HCT116 (cell line): ENCODE results near the gene XAGE2. TPM values are rescaled to one million over a fixed set of nuclear protein-coding genes. Genes with fewer than 3 reads are reported as not detected.

Experiments used
- ATAC-seq: fragments of 200-7000 bp; cut with Tn5 transposase; 2 replicates; pipeline ENCODE4 v1.9.1; 2020; ENCODE audit warnings: mild to moderate bottlenecking, moderate library complexity
- BruUV-seq: library from RNA; stranded (reverse); fragments of 400-500 nt; replicated peaks from 2 replicates; lab custom pipeline; 2021; lab: Mats Ljungman, UMichigan
- CTCF ChIA-PET: fragments of 300-600 bp; sonication (Branson Sonifier 250); formaldehyde crosslinking; loops from one replicate; lab custom pipeline; 2021; ENCODE audit warnings: antibody characterized with exemption; lab: Charles Lee
- POLR2A ChIA-PET: fragments of 300-600, 350-600 bp; sonication (Branson Sonifier 250); formaldehyde crosslinking; loops from one replicate; lab custom pipeline; 2021; ENCODE audit warnings: antibody characterized with exemption; lab: Charles Lee
- RAD21 ChIA-PET, 2 experiments: fragments of 300-600 bp; sonication (Branson Sonifier 250); formaldehyde crosslinking; loops; one replicate each; lab custom pipeline; 2023; ENCODE audit warnings: low total read pairs in 2 of 2; ENCODE audit not compliant: uncharacterized antibody in 2 of 2, unreplicated experiment in 2 of 2, low non-redundant PET in 1 of 2; lab: Charles Lee
- DNase-seq: peaks from one replicate; pipeline ENCODE4 v3.0.0-alpha.2; 2010; ENCODE audit warnings: low read depth, low spot score
- H2AFZ ChIP-seq: fragments of 200-600 bp; shearing (Covaris generic), sonication (generic); 2 replicates; pipeline ENCODE4 v1.6.1; 2017; ENCODE audit warnings: low read depth, mixed run types, mixed read lengths, antibody characterized with exemption, low read length; ENCODE audit not compliant: poor library complexity, severe bottlenecking
- H3K27ac ChIP-seq: 2 replicates; pipeline ENCODE4 v1.5.1; 2012; ENCODE audit warnings: low read depth, low read length
- H3K27me3 ChIP-seq: fragments of 200-600 bp; sonication (generic); 2 replicates; pipeline ENCODE4 v1.6.1; 2016; ENCODE audit warnings: mixed run types, low read length, mixed read lengths; ENCODE audit not compliant: insufficient read depth
- H3K36me3 ChIP-seq, 2 experiments: fragments of 200-500 bp in 1 of 2; fragments of 200-600 bp in 1 of 2; sonication (Bioruptor generic) in 1 of 2; sonication (generic) in 1 of 2; 2 replicates each; pipeline versions ENCODE4 v1.5.1 to v1.6.1; 2014 to 2016; ENCODE audit warnings: low read length in 2 of 2, inconsistent platforms in 1 of 2, mixed read lengths in 1 of 2, mixed run types in 1 of 2; ENCODE audit not compliant: insufficient read depth in 2 of 2, control insufficient read depth in 1 of 2
- H3K4me1 ChIP-seq, 2 experiments: fragments of 200-600 bp in 1 of 2; sonication (generic) in 1 of 2; 2 replicates each; pipeline versions ENCODE4 v1.5.1 to v1.6.1; 2012 to 2017; ENCODE audit warnings: low read length in 2 of 2, inconsistent platforms in 1 of 2, mild to moderate bottlenecking in 1 of 2, mixed read lengths in 1 of 2, mixed run types in 1 of 2, moderate library complexity in 1 of 2; ENCODE audit not compliant: insufficient read depth in 2 of 2, control insufficient read depth in 1 of 2
- H3K4me2 ChIP-seq: fragments of 200-600 bp; sonication (generic); 2 replicates; pipeline ENCODE4 v1.6.1; 2017; ENCODE audit warnings: mixed run types, low read length, mixed read lengths
- H3K4me3 ChIP-seq, 2 experiments: fragments of 200-600 bp in 1 of 2; sonication (generic) in 1 of 2; replicated peaks in 1 of 2; 2 replicates each; pipeline ENCODE4 v1.5.1; 2011 to 2016; ENCODE audit warnings: low read length in 2 of 2, control low read depth in 1 of 2, low read depth in 1 of 2, mild to moderate bottlenecking in 1 of 2, mixed read lengths in 1 of 2, mixed run types in 1 of 2
- H3K79me2 ChIP-seq: fragments of 200-600 bp; sonication (generic); 2 replicates; pipeline ENCODE4 v1.6.1; 2017; ENCODE audit warnings: mild to moderate bottlenecking, mixed run types, low read length, moderate library complexity, mixed read lengths; ENCODE audit not compliant: insufficient read depth
- H3K9ac ChIP-seq: fragments of 200-600 bp; sonication (generic); 2 replicates; pipeline ENCODE4 v1.6.1; 2016; ENCODE audit warnings: low read length, mixed read lengths
- H3K9me2 ChIP-seq: fragments of 200-600 bp; sonication (generic), shearing (Covaris generic); 2 replicates; pipeline ENCODE4 v1.6.1; 2017; ENCODE audit warnings: mixed run types, mild to moderate bottlenecking, moderate library complexity; ENCODE audit not compliant: insufficient read depth
- H3K9me3 ChIP-seq, 2 experiments: fragments of 200-500 bp in 1 of 2; fragments of 200-600 bp in 1 of 2; sonication (Bioruptor generic) in 1 of 2; sonication (generic) in 1 of 2; 2 replicates each; pipeline ENCODE4 v1.6.1; 2014 to 2017; ENCODE audit warnings: low read length in 2 of 2, mixed read lengths in 2 of 2, inconsistent platforms in 1 of 2, low read depth in 1 of 2, mild to moderate bottlenecking in 1 of 2, mixed run types in 1 of 2, moderate library complexity in 1 of 2; ENCODE audit not compliant: control insufficient read depth in 1 of 2, insufficient read depth in 1 of 2
- H4K20me1 ChIP-seq: fragments of 200-600 bp; sonication (generic), shearing (Covaris generic); 2 replicates; pipeline ENCODE4 v1.6.1; 2017; ENCODE audit warnings: mixed run types, mild to moderate bottlenecking, moderate library complexity; ENCODE audit not compliant: insufficient read depth
- ATF3 ChIP-seq: IDR thresholded peaks from 2 replicates; pipeline ENCODE4 v1.6.1; 2012
- CTCF ChIP-seq, 3 experiments: fragments of 200-600 bp in 1 of 3; sonication (generic) in 1 of 3; IDR thresholded peaks in 2 of 3; conservative IDR thresholded peaks in 1 of 3; 2 replicates each; pipeline ENCODE4 v1.5.1; 2012 to 2017; ENCODE audit warnings: low read depth in 2 of 3, low read length in 2 of 3, antibody characterized with exemption in 1 of 3, borderline replicate concordance in 1 of 3, control low read depth in 1 of 3, mild to moderate bottlenecking in 1 of 3, mixed read lengths in 1 of 3, mixed run types in 1 of 3, moderate library complexity in 1 of 3; ENCODE audit not compliant: insufficient read depth in 1 of 3
- EGR1 ChIP-seq: IDR thresholded peaks from 2 replicates; pipeline ENCODE4 v1.6.1; 2012; ENCODE audit warnings: low read depth
- EZH2 ChIP-seq: fragments of 200-600 bp; sonication (generic); IDR thresholded peaks from 2 replicates; pipeline ENCODE4 v1.6.1; 2017; ENCODE audit warnings: antibody characterized with exemption, mixed run types
- EZH2phosphoT487 ChIP-seq: fragments of 200-600 bp; IDR thresholded peaks from 2 replicates; pipeline ENCODE4 v1.6.1; 2018; ENCODE audit warnings: antibody characterized with exemption, borderline replicate concordance
- FOSL1 ChIP-seq: IDR thresholded peaks from 2 replicates; pipeline ENCODE4 v1.6.1; 2012; ENCODE audit warnings: low read depth
- POLR2A ChIP-seq: IDR thresholded peaks from 2 replicates; pipeline ENCODE4 v1.7.0; 2011; ENCODE audit warnings: borderline replicate concordance; ENCODE audit not compliant: insufficient read depth, insufficient read length; ENCODE audit errors: extremely low read depth
- POLR2AphosphoS5 ChIP-seq: IDR thresholded peaks from 2 replicates; pipeline ENCODE4 v1.6.1; 2011; ENCODE audit warnings: mild to moderate bottlenecking, low read depth, low read length, moderate library complexity
- RAD21 ChIP-seq: IDR thresholded peaks from 2 replicates; pipeline ENCODE4 v1.6.1; 2012; ENCODE audit warnings: low read depth, mild to moderate bottlenecking
- REST ChIP-seq: IDR thresholded peaks from 2 replicates; pipeline ENCODE4 v1.6.1; 2012; ENCODE audit warnings: low read depth
- SP1 ChIP-seq: IDR thresholded peaks from 2 replicates; pipeline ENCODE4 v1.6.1; 2012; ENCODE audit warnings: low read depth
- SRF ChIP-seq: IDR thresholded peaks from 2 replicates; pipeline ENCODE4 v1.6.1; 2012; ENCODE audit warnings: low read depth
- intact Hi-C: fragments of 100-400 bp; cut with micrococcal nuclease; formaldehyde crosslinking; loops from 2 replicates; pipeline ENCODE4 v1.10.0; 2022
- total RNA-seq: library from RNA; stranded (reverse); gene quantifications from one replicate; pipeline ENCODE4 v1.2.1, GENCODE V29; 2021; ENCODE audit not compliant: unreplicated experiment

Gene XAGE2
- total RNA-seq, 1 experiment from 2014 or later, result not detected

GRCh38 chrX:52363247-52363883 is 5.5 kb upstream of the XAGE2 start:
- ChIA-PET RAD21 (no interaction called here), POLR2A (no interaction called here), CTCF (interaction anchor here (0.8 kb wide), 1 partner anchor 18 kb away, joined by 3 read pairs; no protein-coding TSS in a partner anchor)
- H2AFZ ChIP-seq, result no peak overlapping the region
- no peaks in the 10 kb centered on the region for H3K9me3 ChIP-seq
- H3K9me2 ChIP-seq, result no peaks in the 10 kb centered on the region
- BruUV-seq, result no TSS peak
- no peak overlapping the region for H3K9ac ChIP-seq
- DNase-seq, result peak; percentile 13
- no peaks in the 10 kb centered on the region for H3K36me3 ChIP-seq
- H3K4me3 ChIP-seq, result no peak overlapping the region
- no peaks in the 10 kb centered on the region for H3K79me2 ChIP-seq
- H3K27ac ChIP-seq, result no peak overlapping the region
- H3K4me2 ChIP-seq, result no peak overlapping the region
- intact Hi-C loops, result no loop called here
- no peaks in the 10 kb centered on the region for H3K4me1 ChIP-seq
- H4K20me1 ChIP-seq, result no peaks in the 10 kb centered on the region
- ATAC-seq, result no peak
- no peak for TF ChIP-seq SP1
- 0 out of 6 replicates have a peak, but pooled peaks of 2 of the 3 experiments have one; percentile 11 to 13 for TF ChIP-seq CTCF (IDR thresholded peaks at IDR 0.05 in 2 of 3, conservative IDR thresholded peaks at IDR 0.05 in 1 of 3; ENCODE audit: borderline replicate concordance in 1 of 3, insufficient read depth in 1 of 3, low read depth in 2 of 3, low read length in 2 of 3)
- TF ChIP-seq FOSL1, result no peak
- no peak for TF ChIP-seq SRF
- TF ChIP-seq EZH2, result no peak
- H3K27me3 ChIP-seq, result peaks cover 3% of the 10 kb centered on the region; the same call in 1 of the 2 replicates

GRCh38 chrX:52378870-52379269 is 10.0 kb downstream of the XAGE2 start:
- Histone ChIP-seq H3K9ac (no peak overlapping the region), H3K79me2 (no peaks in the 10 kb centered on the region), H2AFZ (no peak overlapping the region), H4K20me1 (no peaks in the 10 kb centered on the region), H3K4me3 (no peak overlapping the region), H3K4me2 (no peak overlapping the region), H3K9me2 (no peaks in the 10 kb centered on the region), H3K4me1 (no peaks in the 10 kb centered on the region), H3K27ac (no peak overlapping the region), H3K27me3 (peaks cover 14% of the 10 kb centered on the region), H3K9me3 (no peaks in the 10 kb centered on the region), H3K36me3 (no peaks in the 10 kb centered on the region)
- POLR2A ChIA-PET, result no interaction called here
- BruUV-seq, result no TSS peak
- ATAC-seq (no peak), DNase-seq (no peak)
- CTCF ChIA-PET, result no interaction called here
- intact Hi-C loops, result no loop called here
- RAD21 ChIA-PET, result no interaction called here
- TF ChIP-seq POLR2AphosphoS5, result no peak
- TF ChIP-seq RAD21, result no peak
- no peak for TF ChIP-seq EZH2
- TF ChIP-seq ATF3, result no peak
- TF ChIP-seq EZH2phosphoT487, result no peak
- TF ChIP-seq POLR2A, result no peak
- no peak for TF ChIP-seq EGR1
- no peak for TF ChIP-seq REST
